ENCODE measurements around the gene NASP.

- TF ChIP-seq CTCF (IDR thresholded peaks at IDR 0.05) (no peak), POLR2AphosphoS5 (IDR thresholded peaks at IDR 0.05) (no peak)
Measured at GRCh38 chr1:45604239-45604638, 20.4 kb downstream of the NASP start.

Data from sigmoid colon (tissue), 4 donors.